ENCODE data around the gene CAPN11.

Gene CAPN11

GRCh38 chr6:44149369-44150012, 9.1 kb upstream of the CAPN11 start:
- no peak overlapping the region for H3K4me3 ChIP-seq (ENCODE audit: low read depth, low read length)
- TF ChIP-seq, protein P1, sequence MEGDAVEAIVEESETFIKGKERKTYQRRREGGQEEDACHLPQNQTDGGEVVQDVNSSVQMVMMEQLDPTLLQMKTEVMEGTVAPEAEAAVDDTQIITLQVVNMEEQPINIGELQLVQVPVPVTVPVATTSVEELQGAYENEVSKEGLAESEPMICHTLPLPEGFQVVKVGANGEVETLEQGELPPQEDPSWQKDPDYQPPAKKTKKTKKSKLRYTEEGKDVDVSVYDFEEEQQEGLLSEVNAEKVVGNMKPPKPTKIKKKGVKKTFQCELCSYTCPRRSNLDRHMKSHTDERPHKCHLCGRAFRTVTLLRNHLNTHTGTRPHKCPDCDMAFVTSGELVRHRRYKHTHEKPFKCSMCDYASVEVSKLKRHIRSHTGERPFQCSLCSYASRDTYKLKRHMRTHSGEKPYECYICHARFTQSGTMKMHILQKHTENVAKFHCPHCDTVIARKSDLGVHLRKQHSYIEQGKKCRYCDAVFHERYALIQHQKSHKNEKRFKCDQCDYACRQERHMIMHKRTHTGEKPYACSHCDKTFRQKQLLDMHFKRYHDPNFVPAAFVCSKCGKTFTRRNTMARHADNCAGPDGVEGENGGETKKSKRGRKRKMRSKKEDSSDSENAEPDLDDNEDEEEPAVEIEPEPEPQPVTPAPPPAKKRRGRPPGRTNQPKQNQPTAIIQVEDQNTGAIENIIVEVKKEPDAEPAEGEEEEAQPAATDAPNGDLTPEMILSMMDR (IDR thresholded peaks at IDR 0.05; ENCODE audit: insufficient read depth, low read depth, low read length, missing control alignments) = no peak
- no peak for DNase-seq (ENCODE audit: low read depth)

DNA sequence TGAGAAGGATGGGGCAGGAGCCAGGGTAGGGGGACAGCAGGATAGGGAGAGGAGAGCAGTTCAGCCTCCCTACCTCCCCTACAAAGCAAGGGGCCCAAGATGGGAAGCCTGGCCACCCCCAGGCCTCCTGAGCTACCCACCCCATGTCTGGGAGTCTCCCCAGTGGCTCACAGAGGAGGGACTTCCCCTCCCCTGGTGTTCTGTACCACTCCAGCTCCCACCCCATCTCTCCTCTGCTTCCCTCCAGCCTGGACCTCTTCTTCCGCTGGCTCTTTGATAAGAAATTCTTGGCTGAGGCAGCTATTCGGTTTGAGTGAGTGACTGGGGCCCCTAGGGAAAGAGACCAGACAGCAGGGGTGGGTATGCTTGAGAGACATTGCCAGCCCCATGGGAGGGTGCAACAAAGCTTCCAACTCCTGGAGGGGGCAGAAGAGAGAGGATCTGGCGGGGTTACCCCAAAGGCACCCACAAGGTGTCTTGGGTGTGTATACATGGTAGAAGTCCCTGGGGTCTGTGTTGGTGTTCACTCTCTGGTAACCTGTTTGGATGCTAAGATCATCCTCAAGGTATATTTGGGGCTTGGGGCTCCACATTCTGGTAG, 8.2 kb upstream of the CAPN11 start:
- TF ChIP-seq, protein P1 (IDR thresholded peaks at IDR 0.05; ENCODE audit: insufficient read depth, low read depth, low read length, missing control alignments) = no peak
- H3K4me3 ChIP-seq (ENCODE audit: low read depth, low read length) = no peak overlapping the region
- DNase-seq (ENCODE audit: low read depth) = no peak

DNA sequence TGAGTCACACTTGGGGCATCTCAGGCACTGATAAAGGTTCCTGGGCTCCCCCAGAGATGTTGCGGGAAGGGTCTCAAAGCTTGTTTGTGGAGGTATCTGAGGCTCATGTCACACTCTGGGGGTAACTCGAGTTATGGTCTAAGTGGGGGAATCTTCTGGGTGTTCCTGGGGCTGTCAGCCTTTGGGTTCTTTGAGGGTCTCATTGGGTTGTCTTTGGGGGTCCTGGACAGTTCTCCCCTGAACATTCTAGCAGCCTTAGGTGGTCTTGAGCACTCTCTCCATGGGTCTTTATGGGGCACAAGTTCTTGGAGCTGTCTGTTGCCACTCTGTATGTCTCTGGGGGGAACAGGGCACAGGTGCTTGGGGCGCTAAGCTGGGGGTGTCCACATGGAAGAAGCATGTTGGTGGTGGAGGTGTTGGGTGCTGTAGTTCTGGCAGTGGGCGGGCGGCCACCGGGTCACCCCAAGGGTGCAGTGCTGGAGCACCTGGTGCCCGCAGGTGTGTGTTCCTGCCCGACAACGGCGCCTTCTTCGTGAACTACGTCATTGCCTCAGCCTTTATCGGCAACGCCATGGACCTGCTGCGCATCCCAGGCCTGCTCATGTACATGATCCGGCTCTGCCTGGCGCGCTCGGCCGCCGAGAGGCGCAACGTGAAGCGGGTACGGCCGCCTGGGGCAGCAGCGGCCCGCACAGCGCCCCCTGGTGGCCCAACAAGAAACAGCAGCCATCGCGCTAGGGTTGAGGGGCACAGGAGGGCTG, 7.1 kb upstream of the CAPN11 start:
- H3K4me3 ChIP-seq (ENCODE audit: low read depth, low read length) = no peak overlapping the region
- TF ChIP-seq, protein P1 (IDR thresholded peaks at IDR 0.05; ENCODE audit: insufficient read depth, low read depth, low read length, missing control alignments) = peak; percentile 99
- peak; percentile 84 for DNase-seq (ENCODE audit: low read depth)

GRCh38 chr6:44152109-44152461, 6.5 kb upstream of the CAPN11 start:
- DNase-seq (ENCODE audit: low read depth) = no peak
- TF ChIP-seq, protein P1 (IDR thresholded peaks at IDR 0.05; ENCODE audit: insufficient read depth, low read depth, low read length, missing control alignments) = no peak
- H3K4me3 ChIP-seq (ENCODE audit: low read depth, low read length) = no peak overlapping the region

DNA sequence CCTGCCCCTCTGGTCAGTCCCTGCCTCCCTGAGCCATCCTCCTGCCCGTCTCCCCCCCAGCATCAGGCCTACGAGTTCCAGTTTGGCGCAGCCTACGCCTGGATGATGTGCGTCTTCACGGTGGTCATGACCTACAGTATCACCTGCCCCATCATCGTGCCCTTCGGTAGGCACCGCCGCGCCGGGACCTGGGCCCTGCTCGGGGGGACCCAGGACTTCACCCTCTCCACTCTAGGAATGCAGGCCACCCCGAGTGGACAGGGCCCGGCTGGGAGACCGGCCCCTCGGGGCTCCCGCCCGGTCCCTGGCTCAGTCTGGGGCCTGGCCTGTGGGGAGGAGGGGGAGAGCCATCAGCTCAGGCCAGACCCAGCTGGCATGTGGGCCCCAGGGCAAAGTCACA, 6.1 kb upstream of the CAPN11 start:
- no peak for DNase-seq (ENCODE audit: low read depth)
- TF ChIP-seq, protein P1 (IDR thresholded peaks at IDR 0.05; ENCODE audit: insufficient read depth, low read depth, low read length, missing control alignments) = no peak
- H3K4me3 ChIP-seq (ENCODE audit: low read depth, low read length) = no peak overlapping the region

- no peak for DNase-seq (ENCODE audit: low read depth)
- TF ChIP-seq, protein P1 (IDR thresholded peaks at IDR 0.05; ENCODE audit: insufficient read depth, low read depth, low read length, missing control alignments) = no peak
- no peak overlapping the region for H3K4me3 ChIP-seq (ENCODE audit: low read depth, low read length)
Observed at GRCh38 chr6:44154067-44154466, 4.6 kb upstream of the CAPN11 start.

Measured in GM12865 (cell line).